Measurements from ENCODE around the gene CRISPLD2.

GRCh38 chr16:84818989-84819643 is 669 bp upstream of the CRISPLD2 start:
- TF ChIP-seq, protein P1, sequence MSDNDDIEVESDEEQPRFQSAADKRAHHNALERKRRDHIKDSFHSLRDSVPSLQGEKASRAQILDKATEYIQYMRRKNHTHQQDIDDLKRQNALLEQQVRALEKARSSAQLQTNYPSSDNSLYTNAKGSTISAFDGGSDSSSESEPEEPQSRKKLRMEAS (IDR thresholded peaks at IDR 0.05) = no peak
- TF ChIP-seq YY1 (IDR thresholded peaks at IDR 0.05; ENCODE audit: low read depth) = no peak

Measured in Ishikawa (cell line).